ENCODE data around the gene AIP. TPM values are rescaled to one million over a fixed set of nuclear protein-coding genes. Genes with fewer than 3 reads are reported as not detected.

Gene AIP
- total RNA-seq, 1 donor from 2014 or later, result 47.6 TPM

GRCh38 chr11:67505605-67506396 lies 23.0 kb downstream of the AIP start:
- H3K4me1 Mint-ChIP-seq (ENCODE audit: unreplicated experiment), result peaks cover 28% of the 10 kb centered on the region
- peaks cover 3% of the 10 kb centered on the region for H3K36me3 Mint-ChIP-seq
- H3K4me3 Mint-ChIP-seq, result peak overlapping the region; percentile 93
- peak; percentile 97 for TF ChIP-seq CTCF (conservative IDR thresholded peaks at IDR 0.05)
- peaks cover 14% of the 10 kb centered on the region for H3K27me3 Mint-ChIP-seq
- peak; percentile 88 for DNase-seq (ENCODE audit: extremely low spot score, unreplicated experiment)
- H3K27ac Mint-ChIP-seq, result peak overlapping the region; percentile 98
- no peaks in the 10 kb centered on the region for H3K9me3 Mint-ChIP-seq

- peak; percentile 11 for TF ChIP-seq CTCF (conservative IDR thresholded peaks at IDR 0.05)
- peak overlapping the region; percentile 93 for H3K4me3 Mint-ChIP-seq
- H3K9me3 Mint-ChIP-seq, result no peaks in the 10 kb centered on the region
- peaks cover 20% of the 10 kb centered on the region for H3K27me3 Mint-ChIP-seq
- no peaks in the 10 kb centered on the region for H3K36me3 Mint-ChIP-seq
- peak overlapping the region; percentile 98 for H3K27ac Mint-ChIP-seq
- DNase-seq (ENCODE audit: extremely low spot score, unreplicated experiment), result no peak
- H3K4me1 Mint-ChIP-seq (ENCODE audit: unreplicated experiment), result peaks cover 28% of the 10 kb centered on the region
Measured at GRCh38 chr11:67506426-67507051, 23.7 kb downstream of the AIP start.

- peaks cover 28% of the 10 kb centered on the region for H3K4me1 Mint-ChIP-seq (ENCODE audit: unreplicated experiment)
- H3K27ac Mint-ChIP-seq, result peak overlapping the region; percentile 98
- peaks cover 20% of the 10 kb centered on the region for H3K27me3 Mint-ChIP-seq
- TF ChIP-seq CTCF (conservative IDR thresholded peaks at IDR 0.05), result no peak
- no peak for DNase-seq (ENCODE audit: extremely low spot score, unreplicated experiment)
- no peaks in the 10 kb centered on the region for H3K9me3 Mint-ChIP-seq
- peak overlapping the region; percentile 93 for H3K4me3 Mint-ChIP-seq
- no peaks in the 10 kb centered on the region for H3K36me3 Mint-ChIP-seq
Measured at GRCh38 chr11:67507242-67507863, 24.5 kb downstream of the AIP start.

GRCh38 chr11:67507864-67508485 lies 25.1 kb downstream of the AIP start, which contains the start of gene CDK2AP2:
TSS of gene CDK2AP2 (minus strand) at chr11:67508162. CDS start at chr11:67508082, 80 bp downstream.
- peak within 1 kb of the TSS; percentile 98 for H3K27ac Mint-ChIP-seq
- H3K27me3 Mint-ChIP-seq, result peaks cover 19% of the 10 kb centered on the region
- H3K36me3 Mint-ChIP-seq, result no peaks in the 10 kb centered on the region
- DNase-seq (ENCODE audit: extremely low spot score, unreplicated experiment), result peak; percentile 98
- H3K9me3 Mint-ChIP-seq, result no peaks in the 10 kb centered on the region
- H3K4me1 Mint-ChIP-seq (ENCODE audit: unreplicated experiment), result peaks cover 24% of the 10 kb centered on the region
- peak within 1 kb of the TSS; percentile 93 for H3K4me3 Mint-ChIP-seq
- TF ChIP-seq CTCF (conservative IDR thresholded peaks at IDR 0.05), result no peak

- no peaks in the 10 kb centered on the region for H3K9me3 Mint-ChIP-seq
- H3K27me3 Mint-ChIP-seq, result peaks cover 21% of the 10 kb centered on the region
- peak overlapping the region; percentile 98 for H3K27ac Mint-ChIP-seq
- peak; percentile 99 for DNase-seq (ENCODE audit: extremely low spot score, unreplicated experiment)
- no peaks in the 10 kb centered on the region for H3K36me3 Mint-ChIP-seq
- peaks cover 22% of the 10 kb centered on the region for H3K4me1 Mint-ChIP-seq (ENCODE audit: unreplicated experiment)
- no peak for TF ChIP-seq CTCF (conservative IDR thresholded peaks at IDR 0.05)
- peak overlapping the region; percentile 93 for H3K4me3 Mint-ChIP-seq
Measured at GRCh38 chr11:67508486-67509121, 25.8 kb downstream of the AIP start.
